ENCODE results near the gene CORT. TPM values are rescaled to one million over a fixed set of nuclear protein-coding genes. Genes with fewer than 3 reads are reported as not detected.
"Not testable (repeated sequence)": the region's sequence is repeated elsewhere in the genome, so short reads cannot be mapped to it uniquely, and the experiment has no call there.

Gene CORT
- total RNA-seq, 3 donors from 2014 or later: 0.29 to 0.64 TPM; not detected in 1

- peaks cover 6% of the 10 kb centered on the region for H3K36me3 ChIP-seq
- intact Hi-C loops (cut with DNase I; ENCODE audit: low total_unique reads): no loop called here
- no peak overlapping the region for H3K4me3 ChIP-seq
- H3K9me3 ChIP-seq: no peaks in the 10 kb centered on the region
- H3K4me1 ChIP-seq: no peaks in the 10 kb centered on the region
- no peaks in the 10 kb centered on the region for H3K27me3 ChIP-seq
- TF ChIP-seq POLR2A (IDR thresholded peaks at IDR 0.05) (no peak), POLR2AphosphoS5 (IDR thresholded peaks at IDR 0.05) (no peak), CTCF (IDR thresholded peaks at IDR 0.05) (no peak)
- no peak overlapping the region for H3K27ac ChIP-seq
- no peak for DNase-seq (ENCODE audit: low spot score in 2 of 2)
Observed at GRCh38 chr1:10419351-10419750, 30.5 kb upstream of the CORT start.

GRCh38 chr1:10421637-10422036 is 28.2 kb upstream of the CORT start:
- peaks cover 6% of the 10 kb centered on the region for H3K36me3 ChIP-seq
- no peak overlapping the region for H3K27ac ChIP-seq
- H3K9me3 ChIP-seq: no peaks in the 10 kb centered on the region
- no peak for DNase-seq (ENCODE audit: low spot score in 2 of 2)
- H3K27me3 ChIP-seq: no peaks in the 10 kb centered on the region
- no peaks in the 10 kb centered on the region for H3K4me1 ChIP-seq
- TF ChIP-seq POLR2A (IDR thresholded peaks at IDR 0.05) (no peak), POLR2AphosphoS5 (IDR thresholded peaks at IDR 0.05) (no peak), CTCF (IDR thresholded peaks at IDR 0.05) (no peak)
- H3K4me3 ChIP-seq: no peak overlapping the region
- intact Hi-C loops (cut with DNase I; ENCODE audit: low total_unique reads): loop anchor here (10.0 kb wide), 1 partner anchor 47 kb away; no protein-coding TSS in a partner anchor

GRCh38 chr1:10424034-10424433 is 25.8 kb upstream of the CORT start:
- Histone ChIP-seq H3K27me3 (no peaks in the 10 kb centered on the region), H3K9me3 (no peaks in the 10 kb centered on the region), H3K4me1 (no peaks in the 10 kb centered on the region), H3K4me3 (no peak overlapping the region), H3K36me3 (no peaks in the 10 kb centered on the region), H3K27ac (no peak overlapping the region)
- DNase-seq (ENCODE audit: low spot score in 2 of 2): no peak
- TF ChIP-seq POLR2AphosphoS5 (IDR thresholded peaks at IDR 0.05): no peak
- TF ChIP-seq CTCF (IDR thresholded peaks at IDR 0.05): no peak
- no peak for TF ChIP-seq POLR2A (IDR thresholded peaks at IDR 0.05)
- intact Hi-C loops (cut with DNase I; ENCODE audit: low total_unique reads): loop anchor here (10.0 kb wide), 1 partner anchor 49 kb away; no protein-coding TSS in a partner anchor

GRCh38 chr1:10424651-10425050 is 25.2 kb upstream of the CORT start:
- intact Hi-C loops (cut with DNase I; ENCODE audit: low total_unique reads): loop anchor here (10.0 kb wide), 1 partner anchor 50 kb away; no protein-coding TSS in a partner anchor
- no peaks in the 10 kb centered on the region for H3K27me3 ChIP-seq
- H3K9me3 ChIP-seq: no peaks in the 10 kb centered on the region
- DNase-seq (ENCODE audit: low spot score in 2 of 2): no peak
- H3K4me3 ChIP-seq: no peak overlapping the region
- no peaks in the 10 kb centered on the region for H3K4me1 ChIP-seq
- no peaks in the 10 kb centered on the region for H3K36me3 ChIP-seq
- TF ChIP-seq CTCF (IDR thresholded peaks at IDR 0.05) (no peak), POLR2AphosphoS5 (IDR thresholded peaks at IDR 0.05) (no peak), POLR2A (IDR thresholded peaks at IDR 0.05) (no peak)
- no peak overlapping the region for H3K27ac ChIP-seq

GRCh38 chr1:10425826-10426534 is 23.9 kb upstream of the CORT start:
- not testable (repeated sequence) for H3K27ac ChIP-seq; DNase-seq (ENCODE audit: low spot score in 2 of 2); H3K9me3 ChIP-seq; H3K4me1 ChIP-seq; H3K27me3 ChIP-seq; H3K36me3 ChIP-seq; H3K4me3 ChIP-seq
- intact Hi-C loops (cut with DNase I; ENCODE audit: low total_unique reads): loop anchor here (10.0 kb wide), 1 partner anchor 51 kb away; no protein-coding TSS in a partner anchor

- not testable (repeated sequence) for H3K27ac ChIP-seq; H3K36me3 ChIP-seq; H3K27me3 ChIP-seq; H3K9me3 ChIP-seq; DNase-seq (ENCODE audit: low spot score in 2 of 2); H3K4me1 ChIP-seq; H3K4me3 ChIP-seq
- intact Hi-C loops (cut with DNase I; ENCODE audit: low total_unique reads): loop anchor here (10.0 kb wide), 1 partner anchor 52 kb away; no protein-coding TSS in a partner anchor
Observed at GRCh38 chr1:10426535-10426848, 23.3 kb upstream of the CORT start.

All from breast epithelium (tissue), 4 donors.